GM12878 (cell line): ENCODE data around the gene CYP4F8. TPM values are rescaled to one million over a fixed set of nuclear protein-coding genes. Genes with fewer than 3 reads are reported as not detected.
"Not testable (repeated sequence)": the region's sequence is repeated elsewhere in the genome, so short reads cannot be mapped to it uniquely, and the experiment has no call there.

Source experiments
- ATAC-seq: fragments of 200-7000 bp; cut with Tn5 transposase; 3 replicates; pipeline ENCODE4 v1.9.1; 2020; ENCODE audit warnings: mild to moderate bottlenecking, moderate library complexity
- BruUV-seq: library from RNA; stranded (reverse); fragments of 400-500 nt; replicated peaks from 2 replicates; lab custom pipeline; 2021; lab: Mats Ljungman, UMichigan
- CTCF ChIA-PET: fragments of 300-600 bp; sonication (Branson Sonifier 250); formaldehyde crosslinking; extraction: SDS; loops from one replicate; lab custom pipeline; 2021; ENCODE audit warnings: inconsistent platforms; lab: Yijun Ruan, JAX
- POLR2A ChIA-PET: fragments of 350-600 bp; formaldehyde crosslinking; extraction: SDS; loops from one replicate; lab custom pipeline; 2021; ENCODE audit warnings: inconsistent platforms; lab: Charles Lee
- RAD21 ChIA-PET: fragments of 300-600 bp; sonication (Branson Sonifier 250); formaldehyde crosslinking; loops from one replicate; lab custom pipeline; 2023; ENCODE audit warnings: antibody characterized with exemption; ENCODE audit not compliant: unreplicated experiment; lab: Charles Lee
- SMC1A ChIA-PET: fragments of 300-600 bp; sonication (Branson Sonifier 250); formaldehyde crosslinking; loops from one replicate; lab custom pipeline; 2023; ENCODE audit not compliant: unreplicated experiment, uncharacterized antibody; lab: Charles Lee
- DNase-seq: peaks from one replicate; pipeline ENCODE4 v3.0.0-alpha.2; 2011; ENCODE audit warnings: low read depth, low spot score
- FAIRE-seq: peaks from 3 replicates; lab custom pipeline; 2011; peaks lifted over from hg19 to GRCh38; lab: Jason Lieb, UNC
- H2AFZ ChIP-seq: 2 replicates; pipeline ENCODE4 v1.6.0; 2011; ENCODE audit warnings: low read depth, low read length, control low read depth; ENCODE audit not compliant: control insufficient read depth
- H3K27ac ChIP-seq: 2 replicates; pipeline ENCODE4 v1.5.1; 2011; ENCODE audit warnings: control low read depth; ENCODE audit not compliant: control insufficient read depth, insufficient read depth
- H3K27me3 ChIP-seq, 2 experiments: replicated peaks in 1 of 2; 2 replicates each; pipeline versions ENCODE4 v1.6.0 to v1.6.1; 2011; ENCODE audit warnings: low read length in 1 of 2; ENCODE audit not compliant: control insufficient read depth in 2 of 2, insufficient read depth in 2 of 2
- H3K36me3 ChIP-seq, 2 experiments: 2 replicates each; pipeline ENCODE4 v1.5.1; 2011; ENCODE audit warnings: low read length in 1 of 2; ENCODE audit not compliant: control insufficient read depth in 2 of 2, insufficient read depth in 2 of 2
- H3K4me1 ChIP-seq: 2 replicates; pipeline ENCODE4 v1.6.1; 2011; ENCODE audit warnings: mild to moderate bottlenecking, low read length, moderate library complexity, mixed read lengths; ENCODE audit not compliant: control insufficient read depth, insufficient read depth
- H3K4me2 ChIP-seq: 2 replicates; pipeline ENCODE4 v1.6.0; 2011; ENCODE audit warnings: control low read depth; ENCODE audit not compliant: control insufficient read depth, insufficient read depth
- H3K4me3 ChIP-seq: fragments of 200-600 bp; sonication (generic); 2 replicates; pipeline ENCODE4 v1.5.1; 2016
- H3K79me2 ChIP-seq: 2 replicates; pipeline ENCODE4 v1.6.0; 2011; ENCODE audit warnings: low read length; ENCODE audit not compliant: control insufficient read depth, insufficient read depth
- H3K9ac ChIP-seq: 2 replicates; pipeline ENCODE4 v1.8.0; 2011; ENCODE audit warnings: low read length, control low read depth, mixed read lengths; ENCODE audit not compliant: control insufficient read depth, insufficient read depth
- H3K9me3 ChIP-seq: replicated peaks from 3 replicates; pipeline ENCODE4 v1.5.1; 2011; ENCODE audit warnings: mild to moderate bottlenecking, low read length; ENCODE audit not compliant: control insufficient read depth, insufficient read depth
- H4K20me1 ChIP-seq: 2 replicates; pipeline ENCODE4 v1.6.0; 2011; ENCODE audit not compliant: control insufficient read depth, insufficient read depth
- PAX5 ChIP-seq: IDR thresholded peaks from 2 replicates; pipeline ENCODE4 v1.6.1; 2011; ENCODE audit warnings: low read depth, low read length, borderline replicate concordance
- TBL1XR1 ChIP-seq: IDR thresholded peaks from 2 replicates; pipeline ENCODE4 v1.6.1; 2012; ENCODE audit warnings: low read depth, low read length, improper control_type of control experiment
- ZZZ3 ChIP-seq: IDR thresholded peaks from 2 replicates; pipeline ENCODE4 v1.6.1; 2011; ENCODE audit warnings: low read depth; ENCODE audit not compliant: control insufficient read depth, insufficient read length
- whole genome bisulfite sequencing: methylation state at CpG from one replicate; pipeline ENCODE4 v1.1.6; 2016; ENCODE audit warnings: low lambda C conversion rate; ENCODE audit not compliant: insufficient replicate concordance, insufficient coverage; ENCODE audit errors: missing lambda C conversion rate; 5-methylcytosine and 5-hydroxymethylcytosine counted together
- in situ Hi-C: fragments of 300-500 bp; cut with MboI; formaldehyde crosslinking; loops from 9 replicates; pipeline ENCODE4 v1.14.3; 2018; ENCODE audit warnings: mixed read lengths
- intact Hi-C: fragments of 100-400 bp; cut with micrococcal nuclease; formaldehyde crosslinking; loops from one replicate; pipeline ENCODE4 v1.14.2; 2022; ENCODE audit not compliant: unreplicated experiment
- polyA plus RNA-seq, 11 experiments: library from polyadenylated mRNA; depleted of rRNA in 4 of 11; unstranded in 6 of 11; stranded (reverse) in 5 of 11; fragments of >200 nt; fragmentation: Nextera tagmentation in 4 of 11; fragmentation: Illumina TruSeq in 1 of 11; extraction: Ambion mirVana in 4 of 11; extraction: Trizol in 1 of 11; gene quantifications; 1 replicate in 1 of 11; 2 replicates in 10 of 11; pipeline versions ENCODE4 v1.2.1 to v1.2.3, GENCODE V29; 2011 to 2016; ENCODE audit warnings: inconsistent platforms in 2 of 11, missing spikeins in 2 of 11, low read depth in 1 of 11
- small RNA-seq: library from RNA; depleted of rRNA; stranded (forward); fragments of <200 nt; gene quantifications from one replicate; pipeline ENCODE3, GENCODE V24; 2014
- total RNA-seq, 4 experiments: library from RNA; depleted of rRNA in 3 of 4; stranded (reverse); fragments of >200 nt in 3 of 4; fragmentation: Illumina TruSeq in 1 of 4; extraction: Trizol in 1 of 4; gene quantifications; 2 replicates each; pipeline versions ENCODE4 v1.2.1 to v1.2.3, GENCODE V29; 2013 to 2021
- TF ChIP-seq, protein P1 (sequence below): fragments of 450-650 bp; IDR thresholded peaks from 2 replicates; pipeline ENCODE4 v1.6.1; 2016; ENCODE audit warnings: mild to moderate bottlenecking, moderate library complexity, borderline replicate concordance

The CYP4F8 gene
- total and polyA plus RNA-seq, 10 of the 15 experiments (the other 5 are each of a cell fraction or from before 2014, with no cell fraction given) = not detected

DNA sequence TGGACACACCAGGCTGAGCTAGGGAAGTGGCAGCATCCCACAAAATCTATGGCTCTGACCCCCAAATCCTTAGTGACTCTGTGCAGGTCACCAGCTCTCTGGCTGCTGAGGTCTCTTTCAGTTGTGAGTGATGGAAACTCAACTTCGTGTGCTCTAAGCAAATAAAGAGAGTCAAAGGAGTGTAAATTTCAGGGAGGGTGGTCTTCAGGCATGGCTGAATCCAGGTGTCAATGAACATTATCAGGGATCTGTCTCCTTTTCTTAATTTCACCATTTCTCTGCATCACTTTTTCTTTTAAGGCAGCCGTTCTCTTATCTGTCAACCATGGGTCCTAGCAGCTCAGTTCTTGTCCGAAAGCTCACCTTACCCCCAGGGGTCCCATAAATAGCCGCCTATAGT lies 64.1 kb downstream of the CYP4F8 start (continued):
- TF ChIP-seq ZZZ3 = no peak
- no peak for TF ChIP-seq PAX5
- TF ChIP-seq, protein P1, sequence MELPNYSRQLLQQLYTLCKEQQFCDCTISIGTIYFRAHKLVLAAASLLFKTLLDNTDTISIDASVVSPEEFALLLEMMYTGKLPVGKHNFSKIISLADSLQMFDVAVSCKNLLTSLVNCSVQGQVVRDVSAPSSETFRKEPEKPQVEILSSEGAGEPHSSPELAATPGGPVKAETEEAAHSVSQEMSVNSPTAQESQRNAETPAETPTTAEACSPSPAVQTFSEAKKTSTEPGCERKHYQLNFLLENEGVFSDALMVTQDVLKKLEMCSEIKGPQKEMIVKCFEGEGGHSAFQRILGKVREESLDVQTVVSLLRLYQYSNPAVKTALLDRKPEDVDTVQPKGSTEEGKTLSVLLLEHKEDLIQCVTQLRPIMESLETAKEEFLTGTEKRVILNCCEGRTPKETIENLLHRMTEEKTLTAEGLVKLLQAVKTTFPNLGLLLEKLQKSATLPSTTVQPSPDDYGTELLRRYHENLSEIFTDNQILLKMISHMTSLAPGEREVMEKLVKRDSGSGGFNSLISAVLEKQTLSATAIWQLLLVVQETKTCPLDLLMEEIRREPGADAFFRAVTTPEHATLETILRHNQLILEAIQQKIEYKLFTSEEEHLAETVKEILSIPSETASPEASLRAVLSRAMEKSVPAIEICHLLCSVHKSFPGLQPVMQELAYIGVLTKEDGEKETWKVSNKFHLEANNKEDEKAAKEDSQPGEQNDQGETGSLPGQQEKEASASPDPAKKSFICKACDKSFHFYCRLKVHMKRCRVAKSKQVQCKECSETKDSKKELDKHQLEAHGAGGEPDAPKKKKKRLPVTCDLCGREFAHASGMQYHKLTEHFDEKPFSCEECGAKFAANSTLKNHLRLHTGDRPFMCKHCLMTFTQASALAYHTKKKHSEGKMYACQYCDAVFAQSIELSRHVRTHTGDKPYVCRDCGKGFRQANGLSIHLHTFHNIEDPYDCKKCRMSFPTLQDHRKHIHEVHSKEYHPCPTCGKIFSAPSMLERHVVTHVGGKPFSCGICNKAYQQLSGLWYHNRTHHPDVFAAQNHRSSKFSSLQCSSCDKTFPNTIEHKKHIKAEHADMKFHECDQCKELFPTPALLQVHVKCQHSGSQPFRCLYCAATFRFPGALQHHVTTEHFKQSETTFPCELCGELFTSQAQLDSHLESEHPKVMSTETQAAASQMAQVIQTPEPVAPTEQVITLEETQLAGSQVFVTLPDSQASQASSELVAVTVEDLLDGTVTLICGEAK = no peak
- TF ChIP-seq TBL1XR1 = no peak
- TF ChIP-seq, all 136 proteins: peak for 0

DNA sequence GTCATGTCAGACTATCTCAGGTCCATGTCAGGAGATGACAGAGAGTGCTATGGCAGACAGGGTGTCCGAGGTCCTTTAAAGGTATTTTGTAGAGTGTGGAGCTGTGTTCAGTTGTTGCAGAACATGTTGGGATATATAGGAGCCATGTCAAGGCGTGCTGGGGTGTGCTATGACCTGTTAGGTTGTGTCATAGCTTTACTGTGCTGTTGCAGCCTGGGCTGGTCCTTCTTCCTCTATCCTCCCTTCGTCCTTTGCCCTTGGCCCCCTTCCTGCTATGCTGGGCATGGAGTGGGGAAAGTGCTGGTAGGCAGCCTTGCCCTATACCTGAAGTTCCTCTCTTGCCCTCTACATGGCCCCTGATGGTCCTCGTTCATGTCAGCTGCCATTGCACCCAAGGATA lies 64.8 kb downstream of the CYP4F8 start:
- FAIRE-seq, BruUV-seq, H3K4me2 ChIP-seq, H3K36me3 ChIP-seq, in situ Hi-C loops, H2AFZ ChIP-seq, POLR2A ChIA-PET, H3K27ac ChIP-seq, SMC1A ChIA-PET, ATAC-seq, H4K20me1 ChIP-seq, RAD21 ChIA-PET, H3K27me3 ChIP-seq, H3K4me1 ChIP-seq, CTCF ChIA-PET, H3K9ac ChIP-seq, H3K9me3 ChIP-seq, H3K79me2 ChIP-seq, DNase-seq, H3K4me3 ChIP-seq: not testable (repeated sequence)
- 0% methylated on average over 4 of the region's 4 CpGs for WGBS
- intact Hi-C loops = loop anchor here (5.0 kb wide), 1 partner anchor 97 kb away; no protein-coding TSS in a partner anchor

Small RNA genes lying within 50 kb of the gene (small RNA-seq; reads per million reads assigned to genes)
- gene AD000091.1 = not detected

Other genes starting within 250 kb of the CYP4F8 start
Only the 7 nearest of the 12 such genes appear.
- gene RASAL3, start 150.7 kb upstream of the CYP4F8 start, total RNA-seq (2014; rRNA removed) = 35.0 and 48.9 TPM in 2 replicates
- gene RASAL3, start 150.7 kb upstream of the CYP4F8 start, total RNA-seq (2014; rRNA removed; fragmentation: Illumina TruSeq; extraction: Trizol) = 17.7 and 19.8 TPM in 2 replicates
- 78.5 and 81.3 TPM in 2 replicates for gene RASAL3, start 150.7 kb upstream of the CYP4F8 start, total RNA-seq (2021)
- 14.8 and 25.3 TPM in 2 replicates for gene RASAL3, start 150.7 kb upstream of the CYP4F8 start, polyA plus RNA-seq (2011; rRNA removed)
- 6.6 and 21.1 TPM in 2 replicates for gene RASAL3, start 150.7 kb upstream of the CYP4F8 start, polyA plus RNA-seq (2014; fragmentation: Illumina TruSeq; extraction: Trizol)
- 1 to 10 TPM; 1.7 to 9.4 TPM for gene RASAL3, start 150.7 kb upstream of the CYP4F8 start, polyA plus RNA-seq (2014; fragmentation: Nextera tagmentation; extraction: Ambion mirVana)
- gene RASAL3, start 150.7 kb upstream of the CYP4F8 start, polyA plus RNA-seq (2014; rRNA removed) = 46.9 and 58.2 TPM in 2 replicates
- gene RASAL3, start 150.7 kb upstream of the CYP4F8 start, polyA plus RNA-seq (2016; fragmentation: Nextera tagmentation; extraction: Ambion mirVana) = 10 to 100 TPM in 1 of 2 experiments, 1 to 10 TPM in 1; 6.7 to 42.3 TPM
- 0.40 and 0.44 TPM in 2 replicates for gene PGLYRP2, start 135.7 kb upstream of the CYP4F8 start, total RNA-seq (2014; rRNA removed)
- not detected in 2 replicates for gene PGLYRP2, start 135.7 kb upstream of the CYP4F8 start, total RNA-seq (2014; rRNA removed; fragmentation: Illumina TruSeq; extraction: Trizol)
- 0.26 and 0.37 TPM in 2 replicates for gene PGLYRP2, start 135.7 kb upstream of the CYP4F8 start, total RNA-seq (2021)
- 0.09 and 0.48 TPM in 2 replicates for gene PGLYRP2, start 135.7 kb upstream of the CYP4F8 start, polyA plus RNA-seq (2011; rRNA removed)
- gene PGLYRP2, start 135.7 kb upstream of the CYP4F8 start, polyA plus RNA-seq (2014; fragmentation: Illumina TruSeq; extraction: Trizol) = not detected in 2 replicates
- not detected for gene PGLYRP2, start 135.7 kb upstream of the CYP4F8 start, polyA plus RNA-seq (2014; fragmentation: Nextera tagmentation; extraction: Ambion mirVana)
- gene PGLYRP2, start 135.7 kb upstream of the CYP4F8 start, polyA plus RNA-seq (2014; rRNA removed) = 0.15 and 0.60 TPM in 2 replicates
- under 1 TPM in 1 of 2 experiments, not detected in 1; 0.16 TPM for gene PGLYRP2, start 135.7 kb upstream of the CYP4F8 start, polyA plus RNA-seq (2016; fragmentation: Nextera tagmentation; extraction: Ambion mirVana)
- gene CYP4F22, start 106.7 kb upstream of the CYP4F8 start, total RNA-seq (2014; rRNA removed) = not detected in 2 replicates
- not detected in 2 replicates for gene CYP4F22, start 106.7 kb upstream of the CYP4F8 start, total RNA-seq (2014; rRNA removed; fragmentation: Illumina TruSeq; extraction: Trizol)
- not detected in 2 replicates for gene CYP4F22, start 106.7 kb upstream of the CYP4F8 start, total RNA-seq (2021)
- gene CYP4F22, start 106.7 kb upstream of the CYP4F8 start, polyA plus RNA-seq (2011; rRNA removed) = not detected in 2 replicates
- gene CYP4F22, start 106.7 kb upstream of the CYP4F8 start, polyA plus RNA-seq (2014; fragmentation: Illumina TruSeq; extraction: Trizol) = not detected in 2 replicates
- not detected for gene CYP4F22, start 106.7 kb upstream of the CYP4F8 start, polyA plus RNA-seq (2014; fragmentation: Nextera tagmentation; extraction: Ambion mirVana)
- gene CYP4F22, start 106.7 kb upstream of the CYP4F8 start, polyA plus RNA-seq (2014; rRNA removed) = 0.03 TPM in 1 of 2 replicates, not detected in the other
- not detected for gene CYP4F22, start 106.7 kb upstream of the CYP4F8 start, polyA plus RNA-seq (2016; fragmentation: Nextera tagmentation; extraction: Ambion mirVana)
- gene CYP4F3, start 25.7 kb downstream of the CYP4F8 start, total RNA-seq (2014; rRNA removed) = 1.6 and 1.7 TPM in 2 replicates
- 0.89 and 1.2 TPM in 2 replicates for gene CYP4F3, start 25.7 kb downstream of the CYP4F8 start, total RNA-seq (2014; rRNA removed; fragmentation: Illumina TruSeq; extraction: Trizol)
- 2.4 and 2.9 TPM in 2 replicates for gene CYP4F3, start 25.7 kb downstream of the CYP4F8 start, total RNA-seq (2021)
- 4.4 and 4.7 TPM in 2 replicates for gene CYP4F3, start 25.7 kb downstream of the CYP4F8 start, polyA plus RNA-seq (2011; rRNA removed)
- gene CYP4F3, start 25.7 kb downstream of the CYP4F8 start, polyA plus RNA-seq (2014; fragmentation: Illumina TruSeq; extraction: Trizol) = 1.1 and 1.5 TPM in 2 replicates
- under 1 TPM; 0.08 to 0.40 TPM for gene CYP4F3, start 25.7 kb downstream of the CYP4F8 start, polyA plus RNA-seq (2014; fragmentation: Nextera tagmentation; extraction: Ambion mirVana)
- gene CYP4F3, start 25.7 kb downstream of the CYP4F8 start, polyA plus RNA-seq (2014; rRNA removed) = 3.3 and 3.4 TPM in 2 replicates
- gene CYP4F3, start 25.7 kb downstream of the CYP4F8 start, polyA plus RNA-seq (2016; fragmentation: Nextera tagmentation; extraction: Ambion mirVana) = 1 to 10 TPM; 1.2 TPM
- gene CYP4F12, start 57.9 kb downstream of the CYP4F8 start, total RNA-seq (2014; rRNA removed) = not detected in 2 replicates
- gene CYP4F12, start 57.9 kb downstream of the CYP4F8 start, total RNA-seq (2014; rRNA removed; fragmentation: Illumina TruSeq; extraction: Trizol) = not detected in 2 replicates
- not detected in 2 replicates for gene CYP4F12, start 57.9 kb downstream of the CYP4F8 start, total RNA-seq (2021)
- 0.20 TPM in 2 replicates for gene CYP4F12, start 57.9 kb downstream of the CYP4F8 start, polyA plus RNA-seq (2011; rRNA removed)
- not detected in 2 replicates for gene CYP4F12, start 57.9 kb downstream of the CYP4F8 start, polyA plus RNA-seq (2014; fragmentation: Illumina TruSeq; extraction: Trizol)
- gene CYP4F12, start 57.9 kb downstream of the CYP4F8 start, polyA plus RNA-seq (2014; fragmentation: Nextera tagmentation; extraction: Ambion mirVana) = not detected
- gene CYP4F12, start 57.9 kb downstream of the CYP4F8 start, polyA plus RNA-seq (2014; rRNA removed) = 0.12 TPM in 1 of 2 replicates, not detected in the other
- not detected for gene CYP4F12, start 57.9 kb downstream of the CYP4F8 start, polyA plus RNA-seq (2016; fragmentation: Nextera tagmentation; extraction: Ambion mirVana)
- not detected in 2 replicates for gene OR10H2, start 112.8 kb downstream of the CYP4F8 start, total RNA-seq (2014; rRNA removed)
- not detected in 2 replicates for gene OR10H2, start 112.8 kb downstream of the CYP4F8 start, total RNA-seq (2014; rRNA removed; fragmentation: Illumina TruSeq; extraction: Trizol)
- gene OR10H2, start 112.8 kb downstream of the CYP4F8 start, total RNA-seq (2021) = not detected in 2 replicates
- not detected in 2 replicates for gene OR10H2, start 112.8 kb downstream of the CYP4F8 start, polyA plus RNA-seq (2011; rRNA removed)
- gene OR10H2, start 112.8 kb downstream of the CYP4F8 start, polyA plus RNA-seq (2014; fragmentation: Illumina TruSeq; extraction: Trizol) = not detected in 2 replicates
- not detected for gene OR10H2, start 112.8 kb downstream of the CYP4F8 start, polyA plus RNA-seq (2014; fragmentation: Nextera tagmentation; extraction: Ambion mirVana)
- gene OR10H2, start 112.8 kb downstream of the CYP4F8 start, polyA plus RNA-seq (2014; rRNA removed) = not detected in 2 replicates
- not detected for gene OR10H2, start 112.8 kb downstream of the CYP4F8 start, polyA plus RNA-seq (2016; fragmentation: Nextera tagmentation; extraction: Ambion mirVana)
- gene OR10H3, start 122.8 kb downstream of the CYP4F8 start, total RNA-seq (2014; rRNA removed) = not detected in 2 replicates
- not detected in 2 replicates for gene OR10H3, start 122.8 kb downstream of the CYP4F8 start, total RNA-seq (2014; rRNA removed; fragmentation: Illumina TruSeq; extraction: Trizol)
- not detected in 2 replicates for gene OR10H3, start 122.8 kb downstream of the CYP4F8 start, total RNA-seq (2021)
- gene OR10H3, start 122.8 kb downstream of the CYP4F8 start, polyA plus RNA-seq (2011; rRNA removed) = not detected in 2 replicates
- gene OR10H3, start 122.8 kb downstream of the CYP4F8 start, polyA plus RNA-seq (2014; fragmentation: Illumina TruSeq; extraction: Trizol) = not detected in 2 replicates
- gene OR10H3, start 122.8 kb downstream of the CYP4F8 start, polyA plus RNA-seq (2014; fragmentation: Nextera tagmentation; extraction: Ambion mirVana) = not detected
- gene OR10H3, start 122.8 kb downstream of the CYP4F8 start, polyA plus RNA-seq (2014; rRNA removed) = not detected in 2 replicates
- not detected for gene OR10H3, start 122.8 kb downstream of the CYP4F8 start, polyA plus RNA-seq (2016; fragmentation: Nextera tagmentation; extraction: Ambion mirVana)